ENCODE data around the gene TIAM1. TPM values are rescaled to one million over a fixed set of nuclear protein-coding genes. Genes with fewer than 3 reads are reported as not detected.
A peak's percentile ranks its signal among the peaks of the same experiment; 100 is the strongest.

TIAM1 gene
- total RNA-seq, 1 donor from 2014 or later: 131 TPM

- Mint-ChIP-seq H3K4me1 (ENCODE audit: unreplicated experiment) (peaks cover 41% of the 10 kb centered on the region), H3K27ac (ENCODE audit: unreplicated experiment) (no peak overlapping the region), H3K36me3 (ENCODE audit: low read depth, unreplicated experiment) (peaks cover 12% of the 10 kb centered on the region), H3K27me3 (ENCODE audit: unreplicated experiment) (peaks cover 2% of the 10 kb centered on the region), H3K9me3 (ENCODE audit: unreplicated experiment) (no peaks in the 10 kb centered on the region), H3K4me3 (ENCODE audit: unreplicated experiment) (no peak overlapping the region)
- DNase-seq (ENCODE audit: low spot score): no peak
- TF ChIP-seq CTCF (IDR thresholded peaks at IDR 0.05; ENCODE audit: unreplicated experiment): no peak
These were observed 233.0 kb downstream of the TIAM1 start for GRCh38 chr21:31111093-31111492.

GRCh38 chr21:31110430-31110829, 233.6 kb downstream of the TIAM1 start:
- TF ChIP-seq CTCF (IDR thresholded peaks at IDR 0.05; ENCODE audit: unreplicated experiment): no peak
- peaks cover under 1% of the 10 kb centered on the region for H3K9me3 Mint-ChIP-seq (ENCODE audit: unreplicated experiment)
- H3K27ac Mint-ChIP-seq (ENCODE audit: unreplicated experiment): no peak overlapping the region
- no peak for DNase-seq (ENCODE audit: low spot score)
- H3K4me1 Mint-ChIP-seq (ENCODE audit: unreplicated experiment): peaks cover 38% of the 10 kb centered on the region
- peaks cover 18% of the 10 kb centered on the region for H3K36me3 Mint-ChIP-seq (ENCODE audit: low read depth, unreplicated experiment)
- H3K27me3 Mint-ChIP-seq (ENCODE audit: unreplicated experiment): peaks cover 2% of the 10 kb centered on the region
- H3K4me3 Mint-ChIP-seq (ENCODE audit: unreplicated experiment): no peak overlapping the region

GRCh38 chr21:31107871-31108270, 236.2 kb downstream of the TIAM1 start:
- Mint-ChIP-seq H3K9me3 (ENCODE audit: unreplicated experiment) (peaks cover 8% of the 10 kb centered on the region), H3K4me3 (ENCODE audit: unreplicated experiment) (peak overlapping the region; percentile 66), H3K4me1 (ENCODE audit: unreplicated experiment) (peaks cover 39% of the 10 kb centered on the region), H3K27ac (ENCODE audit: unreplicated experiment) (peak overlapping the region; percentile 77), H3K27me3 (ENCODE audit: unreplicated experiment) (peaks cover 2% of the 10 kb centered on the region), H3K36me3 (ENCODE audit: low read depth, unreplicated experiment) (peaks cover 31% of the 10 kb centered on the region)
- no peak for DNase-seq (ENCODE audit: low spot score)
- no peak for TF ChIP-seq CTCF (IDR thresholded peaks at IDR 0.05; ENCODE audit: unreplicated experiment)

GRCh38 chr21:31107176-31107785, 236.8 kb downstream of the TIAM1 start:
- Mint-ChIP-seq H3K27me3 (ENCODE audit: unreplicated experiment) (peaks cover 2% of the 10 kb centered on the region), H3K4me3 (ENCODE audit: unreplicated experiment) (peak overlapping the region; percentile 66), H3K9me3 (ENCODE audit: unreplicated experiment) (peaks cover 8% of the 10 kb centered on the region), H3K4me1 (ENCODE audit: unreplicated experiment) (peaks cover 41% of the 10 kb centered on the region), H3K36me3 (ENCODE audit: low read depth, unreplicated experiment) (peaks cover 31% of the 10 kb centered on the region), H3K27ac (ENCODE audit: unreplicated experiment) (peak overlapping the region; percentile 77)
- no peak for TF ChIP-seq CTCF (IDR thresholded peaks at IDR 0.05; ENCODE audit: unreplicated experiment)
- DNase-seq (ENCODE audit: low spot score): no peak

GRCh38 chr21:31103571-31104265, 240.3 kb downstream of the TIAM1 start:
- DNase-seq (ENCODE audit: low spot score): no peak
- TF ChIP-seq CTCF (IDR thresholded peaks at IDR 0.05; ENCODE audit: unreplicated experiment): no peak
- H3K36me3 Mint-ChIP-seq (ENCODE audit: low read depth, unreplicated experiment): peaks cover 31% of the 10 kb centered on the region
- peaks cover 8% of the 10 kb centered on the region for H3K9me3 Mint-ChIP-seq (ENCODE audit: unreplicated experiment)
- H3K4me1 Mint-ChIP-seq (ENCODE audit: unreplicated experiment): peaks cover 33% of the 10 kb centered on the region
- H3K4me3 Mint-ChIP-seq (ENCODE audit: unreplicated experiment): no peak overlapping the region
- peaks cover 2% of the 10 kb centered on the region for H3K27me3 Mint-ChIP-seq (ENCODE audit: unreplicated experiment)
- no peak overlapping the region for H3K27ac Mint-ChIP-seq (ENCODE audit: unreplicated experiment)
